HepG2 (cell line): ENCODE data around the gene FETUB. TPM values are rescaled to one million over a fixed set of nuclear protein-coding genes. Genes with fewer than 3 reads are reported as not detected.

Experiments used
- ATM ChIP-seq: fragments of 450-650 bp; IDR thresholded peaks from 2 replicates; pipeline ENCODE4 v1.7.1; 2017; ENCODE audit warnings: mild to moderate bottlenecking, borderline replicate concordance
- FOXK1 ChIP-seq: sonication (generic); formaldehyde crosslinking; IDR thresholded peaks from 2 replicates; pipeline ENCODE4 v1.4.0; 2020; ENCODE audit warnings: low read depth, missing genetic modification reagents, borderline replicate concordance
- MTF2 ChIP-seq: sonication (generic); formaldehyde crosslinking; IDR thresholded peaks from 2 replicates; pipeline ENCODE4 v1.5.0; 2020; ENCODE audit warnings: missing genetic modification reagents, borderline replicate concordance
- NFRKB ChIP-seq: fragments of 450-650 bp; IDR thresholded peaks from 2 replicates; pipeline ENCODE4 v1.6.1; 2017
- NR2F2 ChIP-seq: IDR thresholded peaks from 2 replicates; pipeline ENCODE4 v1.6.1; 2012; ENCODE audit warnings: low read depth, inconsistent platforms, borderline replicate concordance
- PAWR ChIP-seq: sonication (generic); formaldehyde crosslinking; IDR thresholded peaks from 2 replicates; pipeline ENCODE4 v1.4.0; 2020; ENCODE audit warnings: missing genetic modification reagents, mild to moderate bottlenecking, borderline replicate concordance
- RFXAP ChIP-seq: sonication (generic); formaldehyde crosslinking; IDR thresholded peaks from 2 replicates; pipeline ENCODE4 v1.4.0; 2020; ENCODE audit warnings: missing genetic modification reagents, borderline replicate concordance
- SALL1 ChIP-seq: sonication (generic); formaldehyde crosslinking; IDR thresholded peaks from 2 replicates; pipeline ENCODE4 v1.8.0; 2022; ENCODE audit warnings: mild to moderate bottlenecking, missing genetic modification reagents
- TP53 ChIP-seq: sonication (generic); formaldehyde crosslinking; conservative IDR thresholded peaks from 2 replicates; pipeline ENCODE4 v1.4.0; 2020; ENCODE audit warnings: missing genetic modification reagents
- YEATS4 ChIP-seq: sonication (generic); formaldehyde crosslinking; IDR thresholded peaks from 2 replicates; pipeline ENCODE4 v1.4.0; 2020; ENCODE audit warnings: missing genetic modification reagents, borderline replicate concordance
- ZNF20 ChIP-seq: sonication (generic); formaldehyde crosslinking; IDR thresholded peaks from 2 replicates; pipeline ENCODE4 v1.4.0; 2020; ENCODE audit warnings: mild to moderate bottlenecking, moderate library complexity, missing genetic modification reagents
- ZNF251 ChIP-seq: sonication (generic); formaldehyde crosslinking; IDR thresholded peaks from 2 replicates; pipeline ENCODE4 v1.9.0; 2021; ENCODE audit warnings: mild to moderate bottlenecking, missing genetic modification reagents
- ZNF263 ChIP-seq: sonication (generic); formaldehyde crosslinking; IDR thresholded peaks from 2 replicates; pipeline ENCODE4 v1.4.0; 2020; ENCODE audit warnings: missing genetic modification reagents
- ZNF329 ChIP-seq: sonication (generic); formaldehyde crosslinking; IDR thresholded peaks from 2 replicates; pipeline ENCODE4 v1.9.0; 2021; ENCODE audit warnings: low read depth, mild to moderate bottlenecking, missing genetic modification reagents
- ZNF570 ChIP-seq: sonication (generic); formaldehyde crosslinking; IDR thresholded peaks from 2 replicates; pipeline ENCODE4 v1.4.0; 2020; ENCODE audit warnings: mild to moderate bottlenecking, missing genetic modification reagents, borderline replicate concordance
- ZNF605 ChIP-seq: sonication (generic); formaldehyde crosslinking; IDR thresholded peaks from 2 replicates; pipeline ENCODE4 v1.8.0; 2022; ENCODE audit warnings: mild to moderate bottlenecking, missing genetic modification reagents
- polyA plus RNA-seq, 8 experiments: library from polyadenylated mRNA; depleted of rRNA in 3 of 8; stranded (reverse) in 7 of 8; unstranded in 1 of 8; fragments of >200 nt; fragmentation: Illumina TruSeq in 4 of 8; extraction: Trizol in 4 of 8; gene quantifications; 2 replicates each; pipeline versions ENCODE4 v1.2.1 to v1.2.3, GENCODE V29; 2011 to 2016; ENCODE audit warnings: low read depth in 4 of 8, missing spikeins in 1 of 8, mixed read lengths in 1 of 8; ENCODE audit not compliant: insufficient read depth in 1 of 8
- total RNA-seq, 5 experiments: library from RNA; depleted of rRNA; stranded (reverse); fragments of >200 nt; fragmentation: Illumina TruSeq; extraction: Trizol; gene quantifications; 2 replicates each; pipeline ENCODE4 v1.2.3, GENCODE V29; 2016; ENCODE audit warnings: low read depth in 1 of 5
- TF ChIP-seq, protein P1 (sequence below): IDR thresholded peaks from 2 replicates; pipeline ENCODE4 v1.6.1; 2016; ENCODE audit warnings: missing compliant biosample characterization, missing genetic modification reagents, borderline replicate concordance
- TF ChIP-seq, protein P2 (sequence below): sonication (generic); formaldehyde crosslinking; conservative IDR thresholded peaks from 2 replicates; pipeline ENCODE4 v1.4.0; 2020; ENCODE audit warnings: missing genetic modification reagents
- TF ChIP-seq, protein P3 (sequence below): sonication (generic); formaldehyde crosslinking; IDR thresholded peaks from 2 replicates; pipeline ENCODE4 v1.9.0; 2021; ENCODE audit warnings: mild to moderate bottlenecking, missing genetic modification reagents
- TF ChIP-seq, protein P4 (sequence below): IDR thresholded peaks from 2 replicates; pipeline ENCODE4 v1.6.1; 2016; ENCODE audit warnings: low read depth, control low read depth

The FETUB gene
- total and polyA plus RNA-seq, 2 of the 13 experiments (the other 11 are each of a cell fraction or from before 2014, with no cell fraction given) = 2.1 to 4.4 TPM

DNA sequence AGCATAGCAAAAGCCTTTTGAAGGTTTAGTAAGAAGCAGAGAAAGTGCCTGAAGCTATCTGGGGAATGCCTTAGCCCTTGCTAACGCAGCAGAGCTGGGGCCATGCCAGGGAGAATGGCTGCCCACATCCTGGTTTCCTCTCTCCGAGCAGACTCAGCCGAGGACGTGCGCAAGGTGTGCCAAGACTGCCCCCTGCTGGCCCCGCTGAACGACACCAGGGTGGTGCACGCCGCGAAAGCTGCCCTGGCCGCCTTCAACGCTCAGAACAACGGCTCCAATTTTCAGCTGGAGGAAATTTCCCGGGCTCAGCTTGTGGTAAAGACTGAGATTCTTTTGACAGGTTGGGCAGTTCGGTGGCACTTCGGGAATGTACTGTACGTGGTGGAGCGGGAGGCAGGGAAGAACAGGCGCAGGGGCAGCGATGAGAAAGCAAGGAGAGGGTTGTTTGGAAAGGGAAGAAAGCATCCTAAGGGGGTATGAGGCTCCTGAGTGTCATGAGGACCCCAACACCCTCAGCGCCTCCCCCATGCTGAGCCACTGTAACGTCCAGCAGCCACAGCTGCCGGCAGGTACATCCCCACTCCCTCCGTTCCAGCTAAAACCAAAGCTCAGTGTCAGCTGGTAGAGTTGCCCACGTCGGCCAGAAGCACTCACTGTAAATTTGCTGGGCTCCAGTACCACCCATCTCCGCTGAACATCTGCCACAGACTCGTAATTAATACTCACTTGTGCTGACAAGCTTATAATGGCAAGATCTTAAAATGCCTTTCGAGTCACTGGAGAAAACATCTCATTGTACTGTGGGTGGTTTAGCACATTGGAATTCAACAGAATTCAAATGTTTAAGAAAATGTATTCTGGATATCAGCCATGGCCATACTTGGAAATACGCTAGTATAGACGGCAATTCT is 22.9 kb upstream of the FETUB start (continued):
- TF ChIP-seq, protein P1, sequence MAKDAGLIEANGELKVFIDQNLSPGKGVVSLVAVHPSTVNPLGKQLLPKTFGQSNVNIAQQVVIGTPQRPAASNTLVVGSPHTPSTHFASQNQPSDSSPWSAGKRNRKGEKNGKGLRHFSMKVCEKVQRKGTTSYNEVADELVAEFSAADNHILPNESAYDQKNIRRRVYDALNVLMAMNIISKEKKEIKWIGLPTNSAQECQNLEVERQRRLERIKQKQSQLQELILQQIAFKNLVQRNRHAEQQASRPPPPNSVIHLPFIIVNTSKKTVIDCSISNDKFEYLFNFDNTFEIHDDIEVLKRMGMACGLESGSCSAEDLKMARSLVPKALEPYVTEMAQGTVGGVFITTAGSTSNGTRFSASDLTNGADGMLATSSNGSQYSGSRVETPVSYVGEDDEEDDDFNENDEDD (CRISPR knock-in tag) = no peak
- TF ChIP-seq, protein P2, sequence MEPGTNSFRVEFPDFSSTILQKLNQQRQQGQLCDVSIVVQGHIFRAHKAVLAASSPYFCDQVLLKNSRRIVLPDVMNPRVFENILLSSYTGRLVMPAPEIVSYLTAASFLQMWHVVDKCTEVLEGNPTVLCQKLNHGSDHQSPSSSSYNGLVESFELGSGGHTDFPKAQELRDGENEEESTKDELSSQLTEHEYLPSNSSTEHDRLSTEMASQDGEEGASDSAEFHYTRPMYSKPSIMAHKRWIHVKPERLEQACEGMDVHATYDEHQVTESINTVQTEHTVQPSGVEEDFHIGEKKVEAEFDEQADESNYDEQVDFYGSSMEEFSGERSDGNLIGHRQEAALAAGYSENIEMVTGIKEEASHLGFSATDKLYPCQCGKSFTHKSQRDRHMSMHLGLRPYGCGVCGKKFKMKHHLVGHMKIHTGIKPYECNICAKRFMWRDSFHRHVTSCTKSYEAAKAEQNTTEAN = no peak
- TF ChIP-seq, protein P3, sequence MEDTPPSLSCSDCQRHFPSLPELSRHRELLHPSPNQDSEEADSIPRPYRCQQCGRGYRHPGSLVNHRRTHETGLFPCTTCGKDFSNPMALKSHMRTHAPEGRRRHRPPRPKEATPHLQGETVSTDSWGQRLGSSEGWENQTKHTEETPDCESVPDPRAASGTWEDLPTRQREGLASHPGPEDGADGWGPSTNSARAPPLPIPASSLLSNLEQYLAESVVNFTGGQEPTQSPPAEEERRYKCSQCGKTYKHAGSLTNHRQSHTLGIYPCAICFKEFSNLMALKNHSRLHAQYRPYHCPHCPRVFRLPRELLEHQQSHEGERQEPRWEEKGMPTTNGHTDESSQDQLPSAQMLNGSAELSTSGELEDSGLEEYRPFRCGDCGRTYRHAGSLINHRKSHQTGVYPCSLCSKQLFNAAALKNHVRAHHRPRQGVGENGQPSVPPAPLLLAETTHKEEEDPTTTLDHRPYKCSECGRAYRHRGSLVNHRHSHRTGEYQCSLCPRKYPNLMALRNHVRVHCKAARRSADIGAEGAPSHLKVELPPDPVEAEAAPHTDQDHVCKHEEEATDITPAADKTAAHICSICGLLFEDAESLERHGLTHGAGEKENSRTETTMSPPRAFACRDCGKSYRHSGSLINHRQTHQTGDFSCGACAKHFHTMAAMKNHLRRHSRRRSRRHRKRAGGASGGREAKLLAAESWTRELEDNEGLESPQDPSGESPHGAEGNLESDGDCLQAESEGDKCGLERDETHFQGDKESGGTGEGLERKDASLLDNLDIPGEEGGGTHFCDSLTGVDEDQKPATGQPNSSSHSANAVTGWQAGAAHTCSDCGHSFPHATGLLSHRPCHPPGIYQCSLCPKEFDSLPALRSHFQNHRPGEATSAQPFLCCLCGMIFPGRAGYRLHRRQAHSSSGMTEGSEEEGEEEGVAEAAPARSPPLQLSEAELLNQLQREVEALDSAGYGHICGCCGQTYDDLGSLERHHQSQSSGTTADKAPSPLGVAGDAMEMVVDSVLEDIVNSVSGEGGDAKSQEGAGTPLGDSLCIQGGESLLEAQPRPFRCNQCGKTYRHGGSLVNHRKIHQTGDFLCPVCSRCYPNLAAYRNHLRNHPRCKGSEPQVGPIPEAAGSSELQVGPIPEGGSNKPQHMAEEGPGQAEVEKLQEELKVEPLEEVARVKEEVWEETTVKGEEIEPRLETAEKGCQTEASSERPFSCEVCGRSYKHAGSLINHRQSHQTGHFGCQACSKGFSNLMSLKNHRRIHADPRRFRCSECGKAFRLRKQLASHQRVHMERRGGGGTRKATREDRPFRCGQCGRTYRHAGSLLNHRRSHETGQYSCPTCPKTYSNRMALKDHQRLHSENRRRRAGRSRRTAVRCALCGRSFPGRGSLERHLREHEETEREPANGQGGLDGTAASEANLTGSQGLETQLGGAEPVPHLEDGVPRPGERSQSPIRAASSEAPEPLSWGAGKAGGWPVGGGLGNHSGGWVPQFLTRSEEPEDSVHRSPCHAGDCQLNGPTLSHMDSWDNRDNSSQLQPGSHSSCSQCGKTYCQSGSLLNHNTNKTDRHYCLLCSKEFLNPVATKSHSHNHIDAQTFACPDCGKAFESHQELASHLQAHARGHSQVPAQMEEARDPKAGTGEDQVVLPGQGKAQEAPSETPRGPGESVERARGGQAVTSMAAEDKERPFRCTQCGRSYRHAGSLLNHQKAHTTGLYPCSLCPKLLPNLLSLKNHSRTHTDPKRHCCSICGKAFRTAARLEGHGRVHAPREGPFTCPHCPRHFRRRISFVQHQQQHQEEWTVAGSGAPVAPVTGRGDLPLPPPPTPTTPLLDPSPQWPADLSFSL (CRISPR knock-in tag) = no peak
- TF ChIP-seq RFXAP (CRISPR knock-in tag) = no peak
- no peak for TF ChIP-seq YEATS4
- no peak for TF ChIP-seq ATM
- TF ChIP-seq NFRKB = no peak
- TF ChIP-seq NR2F2 = no peak
- TF ChIP-seq, protein P4, sequence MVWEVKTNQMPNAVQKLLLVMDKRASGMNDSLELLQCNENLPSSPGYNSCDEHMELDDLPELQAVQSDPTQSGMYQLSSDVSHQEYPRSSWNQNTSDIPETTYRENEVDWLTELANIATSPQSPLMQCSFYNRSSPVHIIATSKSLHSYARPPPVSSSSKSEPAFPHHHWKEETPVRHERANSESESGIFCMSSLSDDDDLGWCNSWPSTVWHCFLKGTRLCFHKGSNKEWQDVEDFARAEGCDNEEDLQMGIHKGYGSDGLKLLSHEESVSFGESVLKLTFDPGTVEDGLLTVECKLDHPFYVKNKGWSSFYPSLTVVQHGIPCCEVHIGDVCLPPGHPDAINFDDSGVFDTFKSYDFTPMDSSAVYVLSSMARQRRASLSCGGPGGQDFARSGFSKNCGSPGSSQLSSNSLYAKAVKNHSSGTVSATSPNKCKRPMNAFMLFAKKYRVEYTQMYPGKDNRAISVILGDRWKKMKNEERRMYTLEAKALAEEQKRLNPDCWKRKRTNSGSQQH = peak; percentile 71; the same call in 1 of the 2 replicates
- peak; percentile 48; the same call in 1 of the 2 replicates for TF ChIP-seq ZNF605 (CRISPR knock-in tag)
- no peak for TF ChIP-seq ZNF263 (CRISPR knock-in tag)
- no peak for TF ChIP-seq ZNF251
- no peak for TF ChIP-seq ZNF20 (CRISPR knock-in tag)
- no peak for TF ChIP-seq MTF2 (CRISPR knock-in tag)
- no peak for TF ChIP-seq ZNF570
- 0 out of 2 replicates have a peak, but pooled peaks have one; percentile 61 for TF ChIP-seq ZNF329 (CRISPR knock-in tag)
- no peak for TF ChIP-seq TP53 (CRISPR knock-in tag)
- TF ChIP-seq FOXK1 (CRISPR knock-in tag) = no peak
- no peak for TF ChIP-seq PAWR (CRISPR knock-in tag)
- TF ChIP-seq SALL1 (CRISPR knock-in tag) = peak; percentile 28
